Keratinocyte (primary cell): ENCODE results near the gene PLXNA1. TPM values are rescaled to one million over a fixed set of nuclear protein-coding genes. Genes with fewer than 3 reads are reported as not detected.
A peak's percentile ranks its signal among the peaks of the same experiment; 100 is the strongest.

Source experiments
- DNase-seq: peaks from one replicate; pipeline ENCODE4 v3.0.0-alpha.2; 2011; ENCODE audit warnings: low read depth, missing footprints, low spot score
- FAIRE-seq: peaks from 2 replicates; lab custom pipeline; 2011; peaks lifted over from hg19 to GRCh38; lab: Jason Lieb, UNC
- H2AFZ ChIP-seq: 2 replicates; pipeline ENCODE4 v1.6.0; 2012; ENCODE audit warnings: low read length, control low read depth, inconsistent platforms; ENCODE audit not compliant: control insufficient read depth
- H3K27ac ChIP-seq: 2 replicates; pipeline ENCODE4 v1.5.1; 2011; ENCODE audit warnings: low read length; ENCODE audit not compliant: control insufficient read depth, insufficient read depth
- H3K27me3 ChIP-seq: 3 replicates; pipeline ENCODE4 v1.6.0; 2011; ENCODE audit warnings: low read length; ENCODE audit not compliant: control insufficient read depth, insufficient read depth; ENCODE audit errors: extremely low read depth
- H3K36me3 ChIP-seq, 2 experiments: 2 replicates in 1 of 2; 3 replicates in 1 of 2; pipeline ENCODE4 v1.5.1; 2011; ENCODE audit warnings: low read length in 2 of 2, mild to moderate bottlenecking in 1 of 2; ENCODE audit not compliant: control insufficient read depth in 2 of 2, insufficient read depth in 2 of 2; ENCODE audit errors: extremely low read depth in 1 of 2
- H3K4me1 ChIP-seq: 3 replicates; pipeline ENCODE4 v1.5.1; 2011; ENCODE audit warnings: low read length; ENCODE audit not compliant: control insufficient read depth, insufficient read depth; ENCODE audit errors: extremely low read depth
- H3K4me2 ChIP-seq: 3 replicates; pipeline ENCODE4 v1.6.0; 2011; ENCODE audit warnings: low read depth, low read length; ENCODE audit not compliant: control insufficient read depth, insufficient read depth; ENCODE audit errors: extremely low read depth
- H3K4me3 ChIP-seq, 3 experiments: fragments of 200-600 bp in 1 of 3; sonication (generic) in 1 of 3; 2 replicates in 2 of 3; 3 replicates in 1 of 3; pipeline ENCODE4 v1.5.1; 2011 to 2016; ENCODE audit warnings: low read length in 3 of 3, mild to moderate bottlenecking in 3 of 3, control low read depth in 2 of 3, inconsistent platforms in 1 of 3, low read depth in 1 of 3, mixed read lengths in 1 of 3, mixed run types in 1 of 3, moderate library complexity in 1 of 3; ENCODE audit not compliant: control insufficient read depth in 2 of 3, insufficient read depth in 2 of 3; ENCODE audit errors: extremely low read depth in 1 of 3
- H3K79me2 ChIP-seq: 2 replicates; pipeline ENCODE4 v1.6.0; 2012; ENCODE audit warnings: low read length; ENCODE audit not compliant: control insufficient read depth, insufficient read depth
- H3K9ac ChIP-seq: 3 replicates; pipeline ENCODE4 v1.6.0; 2011; ENCODE audit warnings: low read length; ENCODE audit not compliant: control insufficient read depth, insufficient read depth; ENCODE audit errors: extremely low read depth
- H3K9me1 ChIP-seq: 3 replicates; pipeline ENCODE4 v1.6.0; 2011; ENCODE audit warnings: low read length; ENCODE audit not compliant: control insufficient read depth, insufficient read depth; ENCODE audit errors: extremely low read depth
- H3K9me3 ChIP-seq: 2 replicates; pipeline ENCODE4 v1.5.1; 2012; ENCODE audit warnings: low read depth, low read length; ENCODE audit not compliant: control insufficient read depth
- H4K20me1 ChIP-seq: 3 replicates; pipeline ENCODE4 v1.6.0; 2011; ENCODE audit warnings: low read length; ENCODE audit not compliant: control insufficient read depth, insufficient read depth; ENCODE audit errors: extremely low read depth
- EZH2 ChIP-seq: IDR thresholded peaks from one replicate; pipeline ENCODE4 v1.6.1; 2012; ENCODE audit warnings: inconsistent platforms, mild to moderate bottlenecking, low read length, moderate library complexity
- dilution Hi-C: fragments of 300-500 bp; cut with MboI; formaldehyde crosslinking; loops from one replicate; pipeline ENCODE4 v1.7.0; 2020; ENCODE audit warnings: low sequenced_read_pairs; ENCODE audit not compliant: extremely low pct_ligation_motif_present
- polyA plus RNA-seq, 5 experiments: library from polyadenylated mRNA; depleted of rRNA in 3 of 5; stranded (reverse) in 3 of 5; stranded (forward) in 1 of 5; unstranded in 1 of 5; fragments of >200 nt; gene quantifications; 1 replicate in 1 of 5; 2 replicates in 3 of 5; 3 replicates in 1 of 5; pipeline versions ENCODE4 v1.2.1 to v1.2.3, GENCODE V29; 2011 to 2012; ENCODE audit warnings: missing spikeins in 2 of 5, low read depth in 1 of 5, low replicate concordance in 1 of 5
- TF ChIP-seq, protein P1 (sequence below), 3 experiments: IDR thresholded peaks in 1 of 3; conservative IDR thresholded peaks in 1 of 3; optimal IDR thresholded peaks in 1 of 3; 2 replicates in 2 of 3; 3 replicates in 1 of 3; pipeline versions ENCODE3 to v1.5.1; 2011; ENCODE audit warnings: low read length in 3 of 3, mild to moderate bottlenecking in 3 of 3, moderate library complexity in 2 of 3, control low read depth in 1 of 3, inconsistent platforms in 1 of 3; ENCODE audit not compliant: insufficient read depth in 2 of 3; ENCODE audit errors: extremely low read depth in 1 of 3

Gene PLXNA1
- polyA plus RNA-seq, 1 donor (not counting 4 experiments of a cell fraction or from before 2014, with no cell fraction given), result 38.4 TPM

DNA sequence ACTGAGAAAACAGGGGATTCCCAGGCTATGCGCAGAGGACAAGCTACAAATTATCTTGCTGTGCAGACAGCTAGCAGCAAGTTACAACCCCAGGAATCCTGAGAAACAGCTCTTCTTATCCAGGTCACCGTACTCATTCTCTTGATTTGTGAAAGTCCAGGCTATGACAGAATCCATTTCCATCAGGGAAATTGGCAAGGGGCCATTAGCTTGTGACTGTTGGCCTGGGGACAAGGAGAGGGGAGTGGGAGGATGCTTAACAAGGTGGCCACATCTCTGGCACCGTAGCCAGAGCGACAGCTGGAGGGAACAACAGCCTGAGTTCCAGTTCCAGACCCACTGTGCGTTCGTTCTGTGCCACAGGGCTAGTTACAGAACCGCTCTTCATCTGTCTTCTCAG, 44.9 kb upstream of the PLXNA1 start:
- Histone ChIP-seq H3K9me3 (no peaks in the 10 kb centered on the region), H3K27ac (no peak overlapping the region), H3K36me3 (peaks cover 0 to 5% of the 10 kb centered on the region in 2 experiments), H2AFZ (no peak overlapping the region), H3K79me2 (no peaks in the 10 kb centered on the region), H3K4me1 (peaks cover 18% of the 10 kb centered on the region), H3K27me3 (no peaks in the 10 kb centered on the region), H3K4me3 (no peak overlapping the region), H3K9me1 (no peaks in the 10 kb centered on the region), H3K9ac (no peak overlapping the region), H3K4me2 (no peak overlapping the region), H4K20me1 (no peaks in the 10 kb centered on the region)
- dilution Hi-C loops, result no loop called here
- FAIRE-seq (peak; percentile 56), DNase-seq (no peak)
- TF ChIP-seq EZH2, result no peak
- TF ChIP-seq, protein P1, sequence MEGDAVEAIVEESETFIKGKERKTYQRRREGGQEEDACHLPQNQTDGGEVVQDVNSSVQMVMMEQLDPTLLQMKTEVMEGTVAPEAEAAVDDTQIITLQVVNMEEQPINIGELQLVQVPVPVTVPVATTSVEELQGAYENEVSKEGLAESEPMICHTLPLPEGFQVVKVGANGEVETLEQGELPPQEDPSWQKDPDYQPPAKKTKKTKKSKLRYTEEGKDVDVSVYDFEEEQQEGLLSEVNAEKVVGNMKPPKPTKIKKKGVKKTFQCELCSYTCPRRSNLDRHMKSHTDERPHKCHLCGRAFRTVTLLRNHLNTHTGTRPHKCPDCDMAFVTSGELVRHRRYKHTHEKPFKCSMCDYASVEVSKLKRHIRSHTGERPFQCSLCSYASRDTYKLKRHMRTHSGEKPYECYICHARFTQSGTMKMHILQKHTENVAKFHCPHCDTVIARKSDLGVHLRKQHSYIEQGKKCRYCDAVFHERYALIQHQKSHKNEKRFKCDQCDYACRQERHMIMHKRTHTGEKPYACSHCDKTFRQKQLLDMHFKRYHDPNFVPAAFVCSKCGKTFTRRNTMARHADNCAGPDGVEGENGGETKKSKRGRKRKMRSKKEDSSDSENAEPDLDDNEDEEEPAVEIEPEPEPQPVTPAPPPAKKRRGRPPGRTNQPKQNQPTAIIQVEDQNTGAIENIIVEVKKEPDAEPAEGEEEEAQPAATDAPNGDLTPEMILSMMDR (optimal IDR thresholded peaks at IDR 0.05 in 1 of 3, IDR thresholded peaks at IDR 0.05 in 1 of 3, conservative IDR thresholded peaks at IDR 0.05 in 1 of 3; ENCODE audit: extremely low read depth in 1 of 3, insufficient read depth in 2 of 3, low read length in 3 of 3), result no peak

GRCh38 chr3:126938520-126939337, 44.2 kb upstream of the PLXNA1 start:
- DNase-seq (no peak), FAIRE-seq (no peak)
- Histone ChIP-seq H3K27ac (no peak overlapping the region), H3K9ac (no peak overlapping the region), H3K9me1 (no peaks in the 10 kb centered on the region), H4K20me1 (no peaks in the 10 kb centered on the region), H3K4me2 (peak overlapping the region; percentile 48), H3K36me3 (peaks cover 0 to 5% of the 10 kb centered on the region in 2 experiments), H3K9me3 (no peaks in the 10 kb centered on the region), H3K4me1 (peaks cover 18% of the 10 kb centered on the region), H3K27me3 (no peaks in the 10 kb centered on the region), H2AFZ (peak overlapping the region; percentile 40), H3K79me2 (no peaks in the 10 kb centered on the region), H3K4me3 (no peak overlapping the region)
- no peak for TF ChIP-seq EZH2
- TF ChIP-seq, protein P1 (optimal IDR thresholded peaks at IDR 0.05 in 1 of 3, IDR thresholded peaks at IDR 0.05 in 1 of 3, conservative IDR thresholded peaks at IDR 0.05 in 1 of 3; ENCODE audit: extremely low read depth in 1 of 3, insufficient read depth in 2 of 3, low read length in 3 of 3), result peak in 1 of 3 experiments; percentile 3
- dilution Hi-C loops, result no loop called here
